GM21526 (cell line): ENCODE measurements around the gene HINT2.

ENCODE experiments used
- ATAC-seq: cut with Tn5 transposase; IDR thresholded peaks from one replicate; pipeline ENCODE4 v1.9.1; 2021; ENCODE audit warnings: moderate library complexity; ENCODE audit not compliant: unreplicated experiment, low FRiP score

HINT2 gene

GRCh38 chr9:35814841-35815543, at the start of gene HINT2:
Gene HINT2, minus strand, starts transcription at chr9:35815042. Its CDS starts 63 bp downstream, at chr9:35814979.
- peak; percentile 68 for ATAC-seq

GRCh38 chr9:35863583-35863982, 48.7 kb upstream of the HINT2 start:
- no peak for ATAC-seq

GRCh38 chr9:35862328-35862727, 47.5 kb upstream of the HINT2 start:
- ATAC-seq = no peak

GRCh38 chr9:35861161-35861897, 46.5 kb upstream of the HINT2 start:
- ATAC-seq = no peak

- no peak for ATAC-seq
Observed at GRCh38 chr9:35859990-35860339, 45.1 kb upstream of the HINT2 start.

- no peak for ATAC-seq
Observed at GRCh38 chr9:35859310-35859989, 44.6 kb upstream of the HINT2 start.

GRCh38 chr9:35858458-35858857, 43.6 kb upstream of the HINT2 start:
- ATAC-seq = no peak

GRCh38 chr9:35856882-35857281, 42.0 kb upstream of the HINT2 start:
- ATAC-seq = no peak

- no peak for ATAC-seq
Observed at GRCh38 chr9:35856206-35856605, 41.4 kb upstream of the HINT2 start.

GRCh38 chr9:35854091-35854762, 39.4 kb upstream of the HINT2 start:
- ATAC-seq = no peak

- no peak for ATAC-seq
Observed at GRCh38 chr9:35852876-35853865, 38.3 kb upstream of the HINT2 start.

GRCh38 chr9:35852267-35852815, 37.5 kb upstream of the HINT2 start:
- ATAC-seq = no peak

GRCh38 chr9:35847792-35848572, 33.1 kb upstream of the HINT2 start:
- peak; percentile 84 for ATAC-seq

GRCh38 chr9:35845824-35846771, 31.3 kb upstream of the HINT2 start:
- ATAC-seq = no peak

- ATAC-seq = no peak
Observed at GRCh38 chr9:35844628-35845270, 29.9 kb upstream of the HINT2 start.

- ATAC-seq = peak; percentile 49
Observed at GRCh38 chr9:35842795-35843194, 28.0 kb upstream of the HINT2 start.
